IMR-90 (cell line): ENCODE measurements around the gene COL2A1. TPM values are rescaled to one million over a fixed set of nuclear protein-coding genes. Genes with fewer than 3 reads are reported as not detected.

Experiments
- ATAC-seq: fragments of 200-7000 bp; cut with Tn5 transposase; 2 replicates; pipeline ENCODE4 v1.9.1; 2020; ENCODE audit warnings: low read depth, mild to moderate bottlenecking, moderate library complexity
- BruUV-seq: library from RNA; stranded (reverse); fragments of 400-500 nt; replicated peaks from 2 replicates; lab custom pipeline; 2021; lab: Mats Ljungman, UMichigan
- CTCF ChIA-PET: fragments of 300-600 bp; formaldehyde crosslinking; extraction: SDS; loops from one replicate; lab custom pipeline; 2021; ENCODE audit warnings: antibody characterized with exemption; lab: Yijun Ruan, JAX
- POLR2A ChIA-PET: fragments of 300-600 bp; sonication (Branson Sonifier 250); formaldehyde crosslinking; loops from one replicate; lab custom pipeline; 2022; ENCODE audit warnings: antibody characterized with exemption; ENCODE audit not compliant: unreplicated experiment; lab: Charles Lee
- DNase-seq: peaks from one replicate; pipeline ENCODE4 v3.0.0; 2013
- H2AFZ ChIP-seq: replicated peaks from 2 replicates; pipeline ENCODE3; 2013; ENCODE audit warnings: low read length, mild to moderate bottlenecking; ENCODE audit not compliant: poor library complexity
- H2AK5ac ChIP-seq: 2 replicates; pipeline ENCODE4 v1.6.1; 2013; ENCODE audit warnings: low read depth, low read length, inconsistent platforms
- H2AK9ac ChIP-seq: replicated peaks from 2 replicates; pipeline ENCODE3; 2013; ENCODE audit warnings: mild to moderate bottlenecking, low read depth, low read length, moderate library complexity; ENCODE audit not compliant: poor library complexity
- H2BK120ac ChIP-seq: 2 replicates; pipeline ENCODE4 v1.6.1; 2013; ENCODE audit warnings: low read depth, low read length, inconsistent platforms
- H2BK15ac ChIP-seq: 3 replicates; pipeline ENCODE4 v1.6.1; 2013; ENCODE audit warnings: low read depth, low read length, inconsistent platforms
- H2BK20ac ChIP-seq: 2 replicates; pipeline ENCODE4 v1.6.1; 2013; ENCODE audit warnings: low read depth, mild to moderate bottlenecking, inconsistent platforms, low read length, moderate library complexity
- H2BK5ac ChIP-seq: 2 replicates; pipeline ENCODE4 v1.6.1; 2013; ENCODE audit warnings: mild to moderate bottlenecking, low read depth, low read length, inconsistent platforms; ENCODE audit not compliant: poor library complexity, severe bottlenecking
- H3K14ac ChIP-seq: replicated peaks from 2 replicates; pipeline ENCODE4 v1.6.1; 2013; ENCODE audit warnings: low read depth, low read length, inconsistent platforms
- H3K18ac ChIP-seq: 2 replicates; pipeline ENCODE4 v1.6.1; 2013; ENCODE audit warnings: low read depth, low read length, control low read depth
- H3K23ac ChIP-seq: 2 replicates; pipeline ENCODE4 v1.6.1; 2013; ENCODE audit warnings: low read depth, low read length, inconsistent platforms
- H3K27ac ChIP-seq: 2 replicates; pipeline ENCODE4 v1.5.1; 2013; ENCODE audit warnings: mild to moderate bottlenecking, control low read depth, low read length; ENCODE audit not compliant: insufficient read depth
- H3K27me3 ChIP-seq: 2 replicates; pipeline ENCODE4 v1.6.1; 2013; ENCODE audit warnings: low read length; ENCODE audit not compliant: control insufficient read depth, insufficient read depth
- H3K36me3 ChIP-seq: 2 replicates; pipeline ENCODE4 v1.6.1; 2013; ENCODE audit warnings: low read length, mixed read lengths; ENCODE audit not compliant: control insufficient read depth, insufficient read depth
- H3K4ac ChIP-seq: 2 replicates; pipeline ENCODE4 v1.6.1; 2013; ENCODE audit warnings: low read depth, low read length, inconsistent platforms
- H3K4me1 ChIP-seq: 2 replicates; pipeline ENCODE4 v1.6.1; 2013; ENCODE audit warnings: low read length, mixed read lengths; ENCODE audit not compliant: control insufficient read depth, insufficient read depth
- H3K4me2 ChIP-seq: 2 replicates; pipeline ENCODE4 v1.6.1; 2013; ENCODE audit warnings: low read depth, mild to moderate bottlenecking, control low read depth, low read length, moderate library complexity
- H3K4me3 ChIP-seq: 2 replicates; pipeline ENCODE4 v1.5.1; 2013; ENCODE audit warnings: low read depth, mild to moderate bottlenecking, control low read depth, low read length, moderate library complexity; ENCODE audit not compliant: insufficient read depth
- H3K56ac ChIP-seq: 2 replicates; pipeline ENCODE4 v1.6.1; 2013; ENCODE audit warnings: low read length, inconsistent platforms; ENCODE audit not compliant: insufficient read depth; ENCODE audit errors: extremely low read depth
- H3K79me1 ChIP-seq, 2 experiments: 2 replicates each; pipeline ENCODE4 v1.6.1; 2013; ENCODE audit warnings: low read length in 2 of 2, inconsistent platforms in 1 of 2, low read depth in 1 of 2
- H3K9ac ChIP-seq: 2 replicates; pipeline ENCODE4 v1.6.1; 2013; ENCODE audit warnings: low read depth, low read length, control low read depth
- H3K9me1 ChIP-seq: 2 replicates; pipeline ENCODE4 v1.6.1; 2013; ENCODE audit warnings: low read length, inconsistent platforms; ENCODE audit not compliant: insufficient read depth
- H3K9me3 ChIP-seq: 2 replicates; pipeline ENCODE4 v1.6.1; 2013; ENCODE audit warnings: low read length; ENCODE audit not compliant: control insufficient read depth, insufficient read depth
- H4K20me1 ChIP-seq: 2 replicates; pipeline ENCODE4 v1.6.1; 2013; ENCODE audit warnings: low read length, inconsistent platforms; ENCODE audit not compliant: insufficient read depth
- H4K5ac ChIP-seq: 2 replicates; pipeline ENCODE4 v1.6.1; 2013; ENCODE audit warnings: mild to moderate bottlenecking, low read depth, low read length, control low read depth
- H4K8ac ChIP-seq, 2 experiments: 2 replicates each; pipeline ENCODE4 v1.6.1; 2013; ENCODE audit warnings: low read depth in 2 of 2, low read length in 2 of 2, control low read depth in 1 of 2, inconsistent platforms in 1 of 2
- H4K91ac ChIP-seq: 2 replicates; pipeline ENCODE4 v1.6.1; 2013; ENCODE audit warnings: low read depth, low read length, inconsistent platforms; ENCODE audit not compliant: insufficient read depth
- BHLHE40 ChIP-seq: fragments of 150-350 bp; IDR thresholded peaks from 2 replicates; pipeline ENCODE4 v1.6.1; 2016; ENCODE audit warnings: mild to moderate bottlenecking, low read depth, low read length
- CHD1 ChIP-seq: IDR thresholded peaks from 2 replicates; pipeline ENCODE4 v1.6.1; 2012; ENCODE audit warnings: low read depth, low read length, improper control_type of control experiment
- ELK1 ChIP-seq: fragments of 150-350 bp; IDR thresholded peaks from 2 replicates; pipeline ENCODE4 v1.6.1; 2016; ENCODE audit warnings: low read depth, mild to moderate bottlenecking, low read length, moderate library complexity, borderline replicate concordance
- MAZ ChIP-seq: IDR thresholded peaks from 2 replicates; pipeline ENCODE4 v1.6.1; 2012; ENCODE audit warnings: low read depth, mild to moderate bottlenecking, low read length, improper control_type of control experiment, moderate library complexity, borderline replicate concordance
- NFE2L2 ChIP-seq: fragments of 150-350 bp; IDR thresholded peaks from 2 replicates; pipeline ENCODE4 v1.6.1; 2016; ENCODE audit warnings: low read depth, mild to moderate bottlenecking, low read length
- POLR2A ChIP-seq: IDR thresholded peaks from 2 replicates; pipeline ENCODE4 v1.6.1; 2012; ENCODE audit warnings: mild to moderate bottlenecking, low read depth, low read length
- RAD21 ChIP-seq: IDR thresholded peaks from 2 replicates; pipeline ENCODE4 v1.6.1; 2012; ENCODE audit warnings: low read length, improper control_type of control experiment
- RCOR1 ChIP-seq: IDR thresholded peaks from 2 replicates; pipeline ENCODE4 v1.6.1; 2012; ENCODE audit warnings: mild to moderate bottlenecking, low read length, improper control_type of control experiment; ENCODE audit not compliant: insufficient replicate concordance
- RFX5 ChIP-seq: IDR thresholded peaks from 2 replicates; pipeline ENCODE4 v1.8.0; 2012; ENCODE audit warnings: low read depth, mild to moderate bottlenecking, low read length, moderate library complexity
- SMC3 ChIP-seq: fragments of 150-350 bp; IDR thresholded peaks from 2 replicates; pipeline ENCODE4 v1.6.1; 2016; ENCODE audit warnings: low read depth, mild to moderate bottlenecking, antibody characterized with exemption, low read length, moderate library complexity
- WGBS, 2 experiments: methylation state at CpG; one replicate each; pipeline versions ENCODE4 v1.1.5 to v1.1.7; 2013; ENCODE audit warnings: missing lambda C conversion rate in 2 of 2; ENCODE audit not compliant: insufficient read length in 1 of 2; ENCODE audit errors: extremely low coverage in 2 of 2; 5-methylcytosine and 5-hydroxymethylcytosine counted together
- dilution Hi-C: fragments of 300-500 bp; cut with HindIII; formaldehyde crosslinking; loops from one replicate; pipeline ENCODE4 v1.14.3; 2018; ENCODE audit warnings: low sequenced_read_pairs; ENCODE audit not compliant: unreplicated experiment
- in situ Hi-C: fragments of 300-500 bp; cut with MboI; formaldehyde crosslinking; loops from 3 replicates; pipeline ENCODE4 v1.14.3; 2019; ENCODE audit warnings: low sequenced_read_pairs, inconsistent platforms, mixed read lengths
- intact Hi-C: fragments of 100-400 bp; cut with micrococcal nuclease; formaldehyde crosslinking; loops from 2 replicates; pipeline ENCODE4 v1.10.0; 2022
- polyA plus RNA-seq, 3 experiments: library from polyadenylated mRNA; depleted of rRNA; stranded (reverse); fragments of >200 nt; gene quantifications; 2 replicates each; pipeline ENCODE4 v1.2.3, GENCODE V29; 2012; ENCODE audit warnings: low replicate concordance in 1 of 3
- total RNA-seq: library from RNA; depleted of rRNA; stranded (reverse); fragments of >200 nt; gene quantifications from 2 replicates; pipeline ENCODE4 v1.2.3, GENCODE V29; 2012

COL2A1 gene
- total and polyA plus RNA-seq, 2 of the 4 experiments (the other 2 are of a cell fraction), result 0.05 TPM; not detected in 1

DNA sequence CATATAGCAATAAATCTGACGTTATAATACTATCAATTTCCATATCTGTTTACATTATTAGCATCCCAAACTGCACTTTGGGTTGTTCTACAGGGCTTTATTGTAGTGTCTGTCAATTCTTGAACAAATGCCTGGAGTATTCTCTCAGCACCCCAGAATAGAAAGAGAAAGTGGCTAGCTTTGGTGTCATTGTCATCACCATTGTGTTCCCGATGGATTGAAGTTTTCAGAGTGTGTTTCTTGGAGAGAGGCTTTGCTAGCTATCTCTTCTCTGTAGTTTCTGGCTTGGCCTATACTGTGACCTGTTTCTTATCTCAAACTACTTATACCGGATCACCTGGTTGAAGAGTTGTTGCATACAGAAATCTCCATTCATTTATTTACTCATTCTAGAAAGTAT, 34.4 kb downstream of the COL2A1 start:
- Histone ChIP-seq H3K27ac (no peak overlapping the region), H3K79me1 (peaks cover 0 to 10% of the 10 kb centered on the region in 2 experiments; a peak in 2 of 4 replicates)

More for the DNA sequence above, 34.4 kb downstream of the COL2A1 start:
- intact Hi-C loops, result loop anchor here (10.0 kb wide), 1 partner anchor 645 kb away; no protein-coding TSS in a partner anchor
- no peak overlapping the region for H4K8ac ChIP-seq
- in situ Hi-C loops, result no loop called here
- peaks cover 9% of the 10 kb centered on the region for H3K27me3 ChIP-seq
- H2BK5ac ChIP-seq, result no peak overlapping the region
- H2AK5ac ChIP-seq, result no peak overlapping the region
- no peak overlapping the region for H3K23ac ChIP-seq
- no peak overlapping the region for H3K4me3 ChIP-seq
- H3K36me3 ChIP-seq, result peaks cover 8% of the 10 kb centered on the region
- BruUV-seq, result no TSS peak
- H4K20me1 ChIP-seq, result no peaks in the 10 kb centered on the region
- H4K5ac ChIP-seq, result no peak overlapping the region
- H2BK120ac ChIP-seq, result no peak overlapping the region
- dilution Hi-C loops, result no loop called here
- TF ChIP-seq SMC3 (no peak), CHD1 (no peak), MAZ (no peak), RFX5 (no peak), RAD21 (no peak), NFE2L2 (no peak), POLR2A (no peak), ELK1 (no peak), RCOR1 (no peak), BHLHE40 (no peak)
- H2BK15ac ChIP-seq, result no peak overlapping the region
- DNase-seq, result no peak
- no peak overlapping the region for H2BK20ac ChIP-seq
- ChIA-PET CTCF (interaction anchor here (1.5 kb wide), 1 partner anchor 99 kb away, joined by 3 read pairs; no protein-coding TSS in a partner anchor), POLR2A (no interaction called here)
- no peaks in the 10 kb centered on the region for H3K4me1 ChIP-seq
- no peak overlapping the region for H3K18ac ChIP-seq
- no peak overlapping the region for H4K91ac ChIP-seq
- no peak overlapping the region for H3K14ac ChIP-seq
- H2AFZ ChIP-seq, result no peak overlapping the region
- no peak overlapping the region for H3K4me2 ChIP-seq
- no peak overlapping the region for H3K56ac ChIP-seq
- H2AK9ac ChIP-seq, result no peak overlapping the region
- ATAC-seq, result no peak
- H3K9me1 ChIP-seq, result peaks cover 3% of the 10 kb centered on the region; the same call in 1 of the 2 replicates
- WGBS, 2 experiments, result no CpG with 5 or more reads among the region's 3 CpGs
- no peak overlapping the region for H3K4ac ChIP-seq
- H3K9me3 ChIP-seq, result no peaks in the 10 kb centered on the region
- no peak overlapping the region for H3K9ac ChIP-seq
